OCI-M1 (cell line): ENCODE data around the gene MACROD2.

ENCODE experiments used
- DNase-seq: peaks from one replicate; lab custom pipeline; 2025; lab: John Stamatoyannopoulos, UW

Gene MACROD2

GRCh38 chr20:15047601-15048000 is 1052.3 kb downstream of the MACROD2 start:
- DNase-seq = no peak

DNA sequence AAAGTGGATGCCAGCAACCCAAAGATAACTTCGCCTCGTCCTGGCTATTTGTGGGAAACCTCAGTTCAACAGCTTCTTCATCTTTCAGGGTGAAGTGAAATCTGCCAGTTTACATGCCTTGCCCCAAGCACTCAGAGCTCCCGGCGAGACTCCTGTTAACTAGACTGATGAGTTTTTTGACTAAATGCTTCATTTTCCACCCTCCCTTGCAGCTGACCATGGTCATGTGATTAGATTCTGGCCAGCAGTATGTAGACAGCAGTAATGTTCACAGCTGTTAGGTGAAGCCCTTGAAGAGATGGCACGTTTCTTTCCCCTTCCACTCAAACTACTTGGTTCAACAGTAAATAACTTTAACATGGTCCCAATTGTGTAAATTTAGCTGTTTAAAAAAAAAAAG is 1060.9 kb downstream of the MACROD2 start:
- DNase-seq = no peak

DNA sequence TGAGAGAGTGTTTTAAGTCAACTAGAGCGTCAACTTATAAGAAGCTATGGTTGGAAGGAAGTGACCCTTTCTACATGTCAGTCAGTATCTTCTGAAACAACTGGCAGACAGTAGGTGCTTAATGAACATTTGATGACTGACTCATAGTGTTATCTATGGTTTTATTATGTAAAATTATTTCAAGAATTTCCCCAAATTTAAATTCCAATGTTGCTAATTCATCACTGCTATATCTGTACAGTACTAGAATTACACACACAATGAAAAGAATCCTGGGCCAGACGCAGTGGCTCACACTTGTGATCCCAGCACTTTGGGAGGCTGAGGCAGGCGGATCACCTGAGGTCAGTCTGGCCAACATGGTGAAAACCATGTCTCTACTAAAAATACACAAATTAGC is 1063.5 kb downstream of the MACROD2 start:
- no peak for DNase-seq

DNA sequence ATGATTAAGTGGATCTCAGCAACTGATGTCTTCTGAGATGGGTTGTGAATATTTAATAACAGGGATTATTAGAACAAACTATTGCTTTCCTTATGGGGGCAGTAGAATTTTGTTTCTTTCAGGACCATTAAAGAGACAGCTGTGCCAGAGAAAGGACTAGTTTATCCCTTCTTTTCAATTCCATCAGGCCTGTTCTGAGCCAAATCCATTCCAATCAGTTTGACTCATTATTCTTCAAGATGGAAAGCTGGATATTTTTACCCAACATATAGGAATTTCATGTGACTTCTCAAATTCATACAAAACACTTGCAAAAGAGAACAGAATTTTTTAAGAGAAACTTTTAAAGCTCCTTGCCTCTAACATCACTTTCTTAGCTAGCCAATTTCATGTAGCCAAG is 1064.1 kb downstream of the MACROD2 start:
- DNase-seq = no peak

GRCh38 chr20:15060265-15061060 is 1065.1 kb downstream of the MACROD2 start:
- DNase-seq = no peak

- DNase-seq = no peak
Observed at GRCh38 chr20:15061061-15061430, 1065.7 kb downstream of the MACROD2 start.

DNA sequence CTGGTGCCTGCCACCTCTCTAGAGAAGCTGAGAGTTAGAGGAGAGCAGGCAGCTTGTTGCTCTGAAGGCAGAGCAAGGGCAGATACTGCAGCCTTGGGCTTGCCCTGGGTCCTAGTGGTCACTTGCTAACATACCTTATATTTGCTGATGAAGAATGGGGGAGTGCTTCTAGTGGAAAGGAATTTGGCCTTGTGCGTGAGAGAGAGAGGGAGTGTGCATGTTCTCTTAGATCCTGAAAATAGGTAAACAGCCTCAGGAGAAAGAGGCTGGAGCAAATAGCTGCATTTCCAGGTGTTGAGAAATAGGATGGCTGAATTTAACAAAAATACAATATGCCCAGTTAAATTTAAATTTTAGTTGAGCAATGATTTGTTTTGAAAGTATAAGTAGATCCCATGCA is 1066.6 kb downstream of the MACROD2 start:
- no peak for DNase-seq

GRCh38 chr20:15063081-15063480 is 1067.8 kb downstream of the MACROD2 start:
- no peak for DNase-seq

DNA sequence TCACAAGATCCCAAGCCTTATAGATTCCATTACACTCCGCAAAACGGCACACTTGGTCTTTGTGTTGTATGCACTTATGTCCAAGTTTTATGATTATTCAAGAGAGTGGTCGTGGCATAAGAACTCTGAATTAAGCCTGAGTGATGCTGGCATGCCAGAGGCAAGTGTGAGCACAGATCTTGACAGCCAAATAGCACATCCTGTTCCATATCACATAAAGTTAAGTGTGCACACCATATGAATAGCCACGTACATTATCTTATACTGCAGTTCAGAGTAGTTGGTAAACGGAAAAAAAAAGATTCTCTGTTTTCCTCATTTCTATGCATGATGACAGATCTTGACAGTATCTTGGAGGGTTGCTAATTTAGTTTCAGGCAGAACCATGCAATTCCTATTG is 1069.4 kb downstream of the MACROD2 start:
- no peak for DNase-seq

GRCh38 chr20:15065794-15066193 is 1070.5 kb downstream of the MACROD2 start:
- DNase-seq = no peak

DNA sequence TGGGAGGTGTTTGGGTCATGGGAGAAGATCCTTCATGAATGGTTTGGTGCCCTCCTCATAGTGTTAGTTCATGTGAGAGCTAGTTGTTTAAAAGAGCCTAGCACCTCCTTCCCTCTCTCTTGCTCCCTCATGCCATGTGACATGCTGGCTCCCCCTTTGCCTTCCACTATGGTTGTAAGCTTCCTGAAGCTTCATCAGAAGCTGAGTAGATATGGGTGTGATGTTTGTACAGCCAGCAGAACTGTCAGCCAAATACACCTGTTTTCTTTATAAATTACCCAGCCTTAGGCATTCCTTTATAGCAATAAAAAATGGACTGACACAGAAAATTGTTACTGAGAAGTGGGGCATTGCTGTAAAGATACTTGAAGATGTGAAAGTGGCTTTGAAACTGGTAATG is 1073.2 kb downstream of the MACROD2 start:
- no peak for DNase-seq

- no peak for DNase-seq
Observed at GRCh38 chr20:15069355-15069754, 1074.0 kb downstream of the MACROD2 start.

- DNase-seq = no peak
Observed at GRCh38 chr20:15071085-15071808, 1075.9 kb downstream of the MACROD2 start.

GRCh38 chr20:15072316-15072715 is 1077.0 kb downstream of the MACROD2 start:
- DNase-seq = no peak

GRCh38 chr20:15075586-15075985 is 1080.3 kb downstream of the MACROD2 start:
- DNase-seq = no peak

- no peak for DNase-seq
Observed at GRCh38 chr20:15076785-15077184, 1081.5 kb downstream of the MACROD2 start.

DNA sequence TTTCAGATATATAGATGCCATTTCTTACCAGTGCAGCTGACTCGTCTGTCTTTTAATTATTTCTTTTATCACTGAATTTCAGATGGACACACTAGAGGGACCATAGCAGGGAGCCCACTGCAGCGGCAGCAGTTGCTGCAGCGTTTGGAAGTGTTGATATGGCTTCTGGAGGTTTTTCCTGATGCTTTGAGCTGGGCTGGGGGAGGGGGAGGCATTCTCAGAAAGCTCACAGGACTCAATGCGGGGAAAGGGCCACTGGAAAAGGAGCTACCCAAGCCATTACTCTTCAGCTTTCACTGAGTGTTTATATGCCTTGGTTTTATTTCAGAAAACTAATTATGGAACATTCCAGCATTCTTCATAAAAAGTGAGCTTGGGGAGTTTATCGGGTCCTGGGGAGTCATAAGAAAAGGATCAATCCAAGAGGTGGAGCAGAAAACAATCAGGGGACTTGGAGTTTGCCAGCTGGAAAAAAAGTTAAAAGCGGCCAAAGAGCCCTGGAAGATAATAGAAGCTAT is 1082.5 kb downstream of the MACROD2 start:
- DNase-seq = no peak

DNA sequence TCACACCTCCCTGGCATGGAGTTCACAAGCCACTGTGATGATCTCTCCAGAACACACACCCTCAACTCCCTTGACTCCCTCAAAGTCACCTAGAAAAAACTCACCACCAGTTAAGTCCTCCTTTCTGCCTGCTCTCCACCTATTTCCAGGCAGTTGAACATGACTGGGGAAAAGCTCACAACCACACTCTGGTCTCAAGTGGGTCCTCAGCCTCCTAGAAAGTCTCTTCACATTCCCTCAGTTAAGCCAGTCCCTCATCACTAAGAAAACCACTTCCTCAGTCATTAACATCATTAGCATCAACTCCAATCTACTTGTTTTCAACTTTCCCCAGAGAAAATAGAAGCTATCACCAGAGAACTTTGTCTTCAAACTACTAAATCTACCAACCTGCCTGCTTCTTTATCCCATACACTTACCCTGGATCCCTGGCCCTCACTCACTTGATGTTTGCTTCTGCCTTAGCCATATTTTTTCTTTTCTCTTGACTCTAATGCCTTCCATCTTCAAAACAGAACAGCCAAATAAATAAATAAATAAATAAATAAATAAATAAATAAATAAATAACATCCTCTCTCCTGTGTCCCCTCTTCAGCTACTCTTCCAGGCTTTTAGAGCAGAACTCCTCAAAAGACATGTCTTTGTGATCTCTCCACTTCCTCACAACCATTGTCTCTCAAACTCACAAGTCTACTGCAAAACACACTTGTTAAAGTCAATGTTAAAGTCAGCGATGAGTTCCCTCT is 1084.5 kb downstream of the MACROD2 start:
- no peak for DNase-seq

DNA sequence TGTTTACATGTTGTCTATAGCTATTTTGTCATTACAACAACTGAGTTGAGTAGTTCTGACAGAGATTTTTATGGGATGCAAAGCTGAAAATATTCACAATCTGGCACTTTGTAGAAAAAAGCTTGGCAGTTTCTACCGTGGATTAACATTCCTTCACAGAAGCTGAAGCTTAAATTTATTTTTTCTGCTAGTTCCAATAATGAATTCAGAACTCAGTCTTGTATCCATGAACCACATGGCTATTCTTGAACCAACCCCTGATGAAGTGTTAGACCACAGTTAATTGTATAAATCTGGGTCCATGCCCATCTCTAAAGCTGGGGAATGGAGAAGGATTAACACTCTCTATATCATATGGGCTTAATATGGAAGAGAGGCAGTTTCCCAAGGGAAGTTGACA is 1085.9 kb downstream of the MACROD2 start:
- no peak for DNase-seq

DNA sequence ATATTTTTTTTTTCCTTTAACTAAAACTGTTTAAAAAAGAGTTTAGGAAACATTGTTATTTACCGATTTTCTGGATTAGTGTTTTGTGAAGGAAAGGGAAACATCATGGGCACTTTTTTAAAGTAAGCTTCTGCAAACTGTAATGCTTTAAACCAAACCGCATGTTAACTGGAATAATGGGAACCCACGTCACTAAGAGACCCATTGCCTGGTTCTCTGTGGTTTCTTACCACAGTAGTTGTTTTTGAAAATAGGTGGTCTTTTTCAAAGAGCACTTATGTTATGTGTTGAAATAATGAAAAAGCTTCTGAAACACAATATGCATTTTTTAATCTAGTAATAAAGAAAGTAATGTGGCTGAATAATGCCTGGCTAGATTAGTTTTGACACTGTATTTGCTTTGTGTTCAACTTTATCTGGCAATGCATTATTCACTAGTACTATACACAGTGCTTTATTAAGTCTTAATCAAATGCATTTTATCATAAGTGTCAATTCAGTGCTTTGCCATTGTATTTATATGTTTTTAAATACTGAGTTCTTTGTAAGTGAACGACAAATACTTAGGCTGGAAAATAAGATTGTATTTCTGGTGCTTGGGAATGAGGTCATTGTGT is 1096.2 kb downstream of the MACROD2 start:
- no peak for DNase-seq

DNA sequence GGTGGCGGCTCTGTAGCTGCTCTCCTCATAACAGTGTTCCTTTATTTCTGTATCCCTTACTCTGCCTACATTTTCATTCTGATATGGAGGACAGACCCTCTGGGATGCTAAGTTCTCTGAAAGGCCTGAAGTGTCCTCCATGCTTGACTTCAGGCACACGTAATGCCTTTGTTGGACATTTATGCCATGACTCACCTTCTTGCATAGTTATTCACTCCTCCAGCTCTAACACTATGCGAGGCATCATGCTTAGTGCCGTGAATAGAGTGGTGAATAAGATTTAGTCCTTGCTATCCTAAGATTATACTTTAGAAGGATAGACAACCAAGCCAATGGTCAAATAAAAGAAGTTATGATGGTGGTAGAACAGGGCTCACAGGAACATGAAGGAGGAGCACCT is 1103.0 kb downstream of the MACROD2 start:
- no peak for DNase-seq

GRCh38 chr20:15099130-15099529 is 1103.8 kb downstream of the MACROD2 start:
- no peak for DNase-seq
